Measurements from ENCODE around the gene THOC5. TPM values are rescaled to one million over a fixed set of nuclear protein-coding genes. Genes with fewer than 3 reads are reported as not detected.

THOC5 gene
- total and polyA plus RNA-seq, 2 experiments from 2014 or later = 24.6 to 53.4 TPM

GRCh38 chr22:29523761-29524160, 29.8 kb downstream of the THOC5 start:
- peaks cover 3% of the 10 kb centered on the region; the same call in 1 of the 2 replicates for H4K20me1 ChIP-seq (replicated peaks; ENCODE audit: insufficient read depth)
- H3K4me3 ChIP-seq = no peak overlapping the region
- Mint-ChIP-seq H3K9me3 (no peaks in the 10 kb centered on the region), H3K36me3 (ENCODE audit: low read depth) (peaks cover 82% of the 10 kb centered on the region), H3K4me3 (no peak overlapping the region), H3K27ac (no peak overlapping the region), H3K27me3 (ENCODE audit: insufficient read depth, low read depth, poor library complexity) (peaks cover 2% of the 10 kb centered on the region), H3K4me1 (no peaks in the 10 kb centered on the region)
- no peaks in the 10 kb centered on the region for H3K4me1 ChIP-seq (ENCODE audit: insufficient read depth)
- H2AFZ ChIP-seq = no peak overlapping the region
- H3K27ac ChIP-seq (ENCODE audit: low read depth) = no peak overlapping the region
- H3K27me3 ChIP-seq (ENCODE audit: insufficient read depth) = no peaks in the 10 kb centered on the region
- no peaks in the 10 kb centered on the region for H3F3A ChIP-seq (replicated peaks; ENCODE audit: low read depth)
- H3K4me2 ChIP-seq = no peak overlapping the region
- ATAC-seq (no peak), DNase-seq (ENCODE audit: low spot score) (no peak)
- H3K9me2 ChIP-seq (ENCODE audit: insufficient read depth) = no peaks in the 10 kb centered on the region
- no peak for TF ChIP-seq ETS1 (IDR thresholded peaks at IDR 0.05)
- no peak for TF ChIP-seq ZNF331 (CRISPR knock-in tag; IDR thresholded peaks at IDR 0.05; ENCODE audit: low read depth)
- no peak for TF ChIP-seq CREB1 (CRISPR knock-in tag; IDR thresholded peaks at IDR 0.05; ENCODE audit: low read depth)
- no peak for TF ChIP-seq JUNB (IDR thresholded peaks at IDR 0.05; ENCODE audit: unreplicated experiment)
- no peak for TF ChIP-seq REST (IDR thresholded peaks at IDR 0.05; ENCODE audit: unreplicated experiment)
- no peak for TF ChIP-seq POLR2AphosphoS5 (IDR thresholded peaks at IDR 0.05; ENCODE audit: low read depth)
- no peak for TF ChIP-seq STAT1 (IDR thresholded peaks at IDR 0.05; ENCODE audit: unreplicated experiment)
- no peak for TF ChIP-seq CTCF (conservative IDR thresholded peaks at IDR 0.05; ENCODE audit: low read depth in 2 of 2)
- no peak for TF ChIP-seq EZH2 (IDR thresholded peaks at IDR 0.05; ENCODE audit: low read depth, unreplicated experiment)
- no peak for TF ChIP-seq ZNF114 (CRISPR knock-in tag; IDR thresholded peaks at IDR 0.05)
- no peak for TF ChIP-seq ZNF462 (CRISPR knock-in tag; IDR thresholded peaks at IDR 0.05)
- H3K79me2 ChIP-seq (replicated peaks; ENCODE audit: insufficient read depth) = no peaks in the 10 kb centered on the region
- H3K36me3 ChIP-seq (ENCODE audit: insufficient read depth) = peaks cover 47% of the 10 kb centered on the region
